ENCODE data around the gene PDCD11. TPM values are rescaled to one million over a fixed set of nuclear protein-coding genes. Genes with fewer than 3 reads are reported as not detected.
"Not testable (repeated sequence)": the region's sequence is repeated elsewhere in the genome, so short reads cannot be mapped to it uniquely, and the experiment has no call there.

Gene PDCD11
- total RNA-seq, 2 donors from 2014 or later, result 7.2 to 11.2 TPM

GRCh38 chr10:103413564-103413963 is 17.1 kb downstream of the PDCD11 start:
- H3K27ac ChIP-seq, result no peak overlapping the region
- H3K4me1 ChIP-seq, result no peaks in the 10 kb centered on the region
- no peak for TF ChIP-seq CTCF (IDR thresholded peaks at IDR 0.05)
- H3K27me3 ChIP-seq, result no peaks in the 10 kb centered on the region
- no peak for DNase-seq (ENCODE audit: low spot score)
- H3K4me3 ChIP-seq, result no peak overlapping the region
- no peaks in the 10 kb centered on the region for H3K9me3 ChIP-seq
- peaks cover 97% of the 10 kb centered on the region for H3K36me3 ChIP-seq

GRCh38 chr10:103415581-103415980 is 19.2 kb downstream of the PDCD11 start:
- Histone ChIP-seq H3K9me3 (no peaks in the 10 kb centered on the region), H3K27me3 (no peaks in the 10 kb centered on the region), H3K4me1 (no peaks in the 10 kb centered on the region), H3K27ac (no peak overlapping the region), H3K36me3 (peaks cover 97% of the 10 kb centered on the region), H3K4me3 (no peak overlapping the region)
- TF ChIP-seq CTCF (IDR thresholded peaks at IDR 0.05), result no peak
- DNase-seq (ENCODE audit: low spot score), result no peak

- Histone ChIP-seq H3K4me1 (no peaks in the 10 kb centered on the region), H3K27me3 (no peaks in the 10 kb centered on the region), H3K9me3 (no peaks in the 10 kb centered on the region), H3K4me3 (no peak overlapping the region), H3K36me3 (peaks cover 98% of the 10 kb centered on the region), H3K27ac (no peak overlapping the region)
- TF ChIP-seq CTCF (IDR thresholded peaks at IDR 0.05), result peak; percentile 37 to 82
- DNase-seq (ENCODE audit: low spot score), result peak; percentile 71
Observed at GRCh38 chr10:103416436-103417147, 20.2 kb downstream of the PDCD11 start.

GRCh38 chr10:103417148-103417469 is 20.7 kb downstream of the PDCD11 start:
- not testable (repeated sequence) for DNase-seq (ENCODE audit: low spot score); H3K4me3 ChIP-seq; H3K27ac ChIP-seq; H3K27me3 ChIP-seq; H3K4me1 ChIP-seq; H3K9me3 ChIP-seq
- TF ChIP-seq CTCF (IDR thresholded peaks at IDR 0.05), result peak in 1 of 2 donors; percentile 9
- H3K36me3 ChIP-seq, result peaks cover 96% of the 10 kb centered on the region

GRCh38 chr10:103417601-103418000 is 21.2 kb downstream of the PDCD11 start:
- Histone ChIP-seq H3K27ac (no peak overlapping the region), H3K27me3 (no peaks in the 10 kb centered on the region), H3K9me3 (no peaks in the 10 kb centered on the region), H3K4me3 (no peak overlapping the region), H3K4me1 (no peaks in the 10 kb centered on the region), H3K36me3 (peaks cover 96% of the 10 kb centered on the region)
- TF ChIP-seq CTCF (IDR thresholded peaks at IDR 0.05), result no peak
- DNase-seq (ENCODE audit: low spot score), result no peak

GRCh38 chr10:103419101-103419500 is 22.7 kb downstream of the PDCD11 start:
- Histone ChIP-seq H3K36me3 (peaks cover 96% of the 10 kb centered on the region), H3K4me1 (no peaks in the 10 kb centered on the region), H3K27ac (no peak overlapping the region), H3K27me3 (no peaks in the 10 kb centered on the region), H3K9me3 (no peaks in the 10 kb centered on the region), H3K4me3 (no peak overlapping the region)
- DNase-seq (ENCODE audit: low spot score), result no peak
- TF ChIP-seq CTCF (IDR thresholded peaks at IDR 0.05), result no peak

Measured in right atrium auricular region (tissue), 2 donors.